ENCODE measurements around the gene CENPB. TPM values are rescaled to one million over a fixed set of nuclear protein-coding genes. Genes with fewer than 3 reads are reported as not detected.
A peak's percentile ranks its signal among the peaks of the same experiment; 100 is the strongest.

The CENPB gene
- total RNA-seq, 1 experiment from 2014 or later = 84.3 TPM

DNA sequence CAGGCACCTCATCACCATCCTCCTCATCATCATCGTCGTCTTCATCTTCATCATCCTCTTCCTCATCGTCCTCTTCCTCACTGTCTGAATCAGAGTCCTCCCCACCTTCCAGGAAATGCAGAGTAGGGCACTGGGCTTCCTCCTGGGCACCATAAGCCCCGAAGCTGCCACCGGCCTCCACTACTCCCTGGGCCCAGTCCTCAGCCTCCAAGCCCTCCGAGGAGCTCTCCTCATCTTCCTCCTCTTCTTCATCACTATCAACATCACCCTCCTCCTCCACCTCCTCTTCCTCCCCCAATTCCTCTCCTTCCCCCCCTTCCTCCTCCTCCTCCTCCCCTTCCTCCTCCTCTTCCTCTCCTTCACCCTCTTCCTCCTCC is 1.7 kb downstream of the CENPB start:
- H3K27me3 Mint-ChIP-seq (ENCODE audit: insufficient read depth, unreplicated experiment) = peaks cover 3% of the 10 kb centered on the region
- Histone ChIP-seq H3K4me3 (ENCODE audit: low read depth, low read length) (no peak overlapping the region; the same call in 1 of the 2 replicates), H3K4me1 (peaks cover 29% of the 10 kb centered on the region), H3K9me3 (no peaks in the 10 kb centered on the region), H3K27me3 (replicated peaks; ENCODE audit: control insufficient read depth, insufficient read depth, low read length) (no peaks in the 10 kb centered on the region), H3K36me3 (ENCODE audit: control insufficient read depth, insufficient read depth, low read length) (no peaks in the 10 kb centered on the region)
- intact Hi-C loops (cut with micrococcal nuclease; ENCODE audit: unreplicated experiment) = loop anchor here (5.0 kb wide), 1 partner anchor 72 kb away; no protein-coding TSS in a partner anchor
- H3K9me3 Mint-ChIP-seq (ENCODE audit: unreplicated experiment) = no peaks in the 10 kb centered on the region
- H3K4me1 Mint-ChIP-seq (ENCODE audit: low read depth, unreplicated experiment) = peaks cover 7% of the 10 kb centered on the region
- no TSS peak for BruUV-seq (replicated peaks)
- no peak overlapping the region for H3K27ac Mint-ChIP-seq (ENCODE audit: unreplicated experiment)
- POLR2A ChIA-PET = interaction anchor here (1.6 kb wide), 1 partner anchor 11 kb away, joined by 5 read pairs; the partner anchor contains the start of gene CDC25B
- no peak for DNase-seq
- peaks cover 14% of the 10 kb centered on the region for H3K36me3 Mint-ChIP-seq (ENCODE audit: insufficient read depth, unreplicated experiment)
- TF ChIP-seq, protein P1, sequence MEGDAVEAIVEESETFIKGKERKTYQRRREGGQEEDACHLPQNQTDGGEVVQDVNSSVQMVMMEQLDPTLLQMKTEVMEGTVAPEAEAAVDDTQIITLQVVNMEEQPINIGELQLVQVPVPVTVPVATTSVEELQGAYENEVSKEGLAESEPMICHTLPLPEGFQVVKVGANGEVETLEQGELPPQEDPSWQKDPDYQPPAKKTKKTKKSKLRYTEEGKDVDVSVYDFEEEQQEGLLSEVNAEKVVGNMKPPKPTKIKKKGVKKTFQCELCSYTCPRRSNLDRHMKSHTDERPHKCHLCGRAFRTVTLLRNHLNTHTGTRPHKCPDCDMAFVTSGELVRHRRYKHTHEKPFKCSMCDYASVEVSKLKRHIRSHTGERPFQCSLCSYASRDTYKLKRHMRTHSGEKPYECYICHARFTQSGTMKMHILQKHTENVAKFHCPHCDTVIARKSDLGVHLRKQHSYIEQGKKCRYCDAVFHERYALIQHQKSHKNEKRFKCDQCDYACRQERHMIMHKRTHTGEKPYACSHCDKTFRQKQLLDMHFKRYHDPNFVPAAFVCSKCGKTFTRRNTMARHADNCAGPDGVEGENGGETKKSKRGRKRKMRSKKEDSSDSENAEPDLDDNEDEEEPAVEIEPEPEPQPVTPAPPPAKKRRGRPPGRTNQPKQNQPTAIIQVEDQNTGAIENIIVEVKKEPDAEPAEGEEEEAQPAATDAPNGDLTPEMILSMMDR (IDR thresholded peaks at IDR 0.05; ENCODE audit: insufficient read depth in 1 of 2, low read depth in 1 of 2, low read length in 1 of 2, severe bottlenecking in 1 of 2, unreplicated experiment in 1 of 2) = no peak
- peak overlapping the region; percentile 30 for H3K4me3 Mint-ChIP-seq (ENCODE audit: unreplicated experiment)
- CTCF ChIA-PET = interaction anchor here (2.5 kb wide), 1 partner anchor 17 kb away, joined by 8 read pairs; the partner anchor contains the start of gene ADISSP

DNA sequence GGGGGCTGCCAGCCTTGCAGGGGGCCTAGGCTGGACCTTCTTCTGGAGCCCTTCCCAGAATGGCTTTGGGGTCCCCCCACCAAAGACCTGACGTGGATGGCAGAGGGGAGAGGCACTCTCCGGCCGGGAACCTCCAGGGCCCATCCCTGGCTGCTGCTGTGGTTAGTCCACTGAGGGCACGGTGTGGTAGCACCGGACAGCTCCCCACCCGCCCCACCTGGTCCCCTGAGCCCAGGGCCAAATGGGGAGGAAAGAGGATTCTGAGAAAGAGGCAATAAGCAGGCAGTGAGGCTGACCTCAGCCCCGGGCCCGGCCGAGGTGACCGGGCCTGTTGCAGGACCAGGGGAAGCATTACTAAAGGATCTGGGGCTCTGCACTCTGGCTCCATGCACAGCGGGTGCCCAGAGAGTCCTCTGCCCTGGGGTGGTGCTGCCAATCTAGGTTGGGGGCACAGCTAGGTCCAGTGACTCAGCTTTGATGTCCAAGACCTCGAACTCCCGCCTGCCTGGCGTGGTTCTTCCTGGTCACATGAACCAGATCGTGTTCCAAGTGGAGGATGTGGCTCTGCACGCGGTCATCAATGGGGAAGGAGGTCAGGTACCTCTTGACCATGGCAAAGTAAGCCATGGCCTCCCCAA is 2.2 kb downstream of the CENPB start:
- H3K27me3 Mint-ChIP-seq (ENCODE audit: insufficient read depth, unreplicated experiment) = peaks cover 6% of the 10 kb centered on the region
- peaks cover 7% of the 10 kb centered on the region for H3K4me1 Mint-ChIP-seq (ENCODE audit: low read depth, unreplicated experiment)
- Histone ChIP-seq H3K36me3 (ENCODE audit: control insufficient read depth, insufficient read depth, low read length) (no peaks in the 10 kb centered on the region), H3K4me3 (ENCODE audit: low read depth, low read length) (no peak overlapping the region), H3K4me1 (peaks cover 29% of the 10 kb centered on the region), H3K9me3 (no peaks in the 10 kb centered on the region), H3K27me3 (replicated peaks; ENCODE audit: control insufficient read depth, insufficient read depth, low read length) (no peaks in the 10 kb centered on the region)
- CTCF ChIA-PET = interaction anchor here (0.6 kb wide), 1 partner anchor 84 kb away, joined by 4 read pairs; no protein-coding TSS in a partner anchor
- BruUV-seq (replicated peaks) = TSS peak; percentile 86
- no peaks in the 10 kb centered on the region for H3K9me3 Mint-ChIP-seq (ENCODE audit: unreplicated experiment)
- DNase-seq = no peak
- peaks cover 14% of the 10 kb centered on the region for H3K36me3 Mint-ChIP-seq (ENCODE audit: insufficient read depth, unreplicated experiment)
- H3K4me3 Mint-ChIP-seq (ENCODE audit: unreplicated experiment) = peak overlapping the region; percentile 30
- H3K27ac Mint-ChIP-seq (ENCODE audit: unreplicated experiment) = no peak overlapping the region
- TF ChIP-seq, protein P1 (IDR thresholded peaks at IDR 0.05; ENCODE audit: insufficient read depth in 1 of 2, low read depth in 1 of 2, low read length in 1 of 2, severe bottlenecking in 1 of 2, unreplicated experiment in 1 of 2) = no peak
- POLR2A ChIA-PET = interaction anchor here (1.6 kb wide), 1 partner anchor 12 kb away, joined by 5 read pairs; the partner anchor contains the start of gene CDC25B
- intact Hi-C loops (cut with micrococcal nuclease; ENCODE audit: unreplicated experiment) = no loop called here

DNA sequence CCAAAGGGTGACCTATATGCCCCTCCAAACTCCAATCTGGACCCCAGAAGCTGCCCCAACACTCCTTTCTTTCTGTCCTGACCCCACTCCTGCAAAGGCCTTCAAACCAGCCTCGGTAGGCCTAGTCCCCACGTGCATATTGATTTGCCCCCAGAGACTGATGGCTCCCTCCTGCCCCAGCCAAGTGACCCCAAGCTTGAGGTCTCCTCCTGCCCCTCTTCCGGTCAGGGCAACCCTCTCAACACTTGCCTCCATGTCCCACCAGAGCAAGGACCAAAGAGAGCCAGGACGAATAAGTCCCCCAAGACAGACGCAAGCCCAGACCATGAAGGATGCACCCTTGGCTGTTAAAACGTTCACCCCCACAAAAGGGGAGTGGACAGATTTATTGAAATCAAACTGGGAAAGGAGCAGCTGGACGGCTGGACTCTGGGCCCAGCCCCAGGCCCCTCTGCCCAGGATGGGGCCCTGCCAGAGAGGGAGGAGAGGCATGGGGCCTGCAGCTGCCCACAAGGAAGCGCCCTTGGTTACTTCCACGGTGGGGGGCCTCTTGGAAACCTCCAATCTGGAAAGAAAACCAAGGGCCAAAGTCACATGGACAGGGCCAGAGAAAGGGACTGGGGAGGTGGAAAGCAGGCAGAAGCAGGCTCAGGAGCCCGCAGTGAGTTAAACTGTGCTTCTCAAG is 2.9 kb downstream of the CENPB start:
- H3K36me3 Mint-ChIP-seq (ENCODE audit: insufficient read depth, unreplicated experiment) = peaks cover 14% of the 10 kb centered on the region
- peaks cover 3% of the 10 kb centered on the region for H3K4me1 Mint-ChIP-seq (ENCODE audit: low read depth, unreplicated experiment)
- Histone ChIP-seq H3K4me1 (peaks cover 29% of the 10 kb centered on the region), H3K4me3 (ENCODE audit: low read depth, low read length) (no peak overlapping the region), H3K27me3 (replicated peaks; ENCODE audit: control insufficient read depth, insufficient read depth, low read length) (no peaks in the 10 kb centered on the region), H3K36me3 (ENCODE audit: control insufficient read depth, insufficient read depth, low read length) (no peaks in the 10 kb centered on the region), H3K9me3 (no peaks in the 10 kb centered on the region)
- no peak overlapping the region for H3K27ac Mint-ChIP-seq (ENCODE audit: unreplicated experiment)
- ChIA-PET CTCF (interaction anchor here (0.6 to 2.6 kb wide), 2 partner anchors 67 to 85 kb away, joined by 4 to 7 read pairs; no protein-coding TSS in a partner anchor), POLR2A (interaction anchor here (0.5 to 0.6 kb wide), 2 partner anchors 189 to 944 kb away, joined by 4 to 6 read pairs; no protein-coding TSS in a partner anchor)
- intact Hi-C loops (cut with micrococcal nuclease; ENCODE audit: unreplicated experiment) = no loop called here
- peak overlapping the region; percentile 31 for H3K4me3 Mint-ChIP-seq (ENCODE audit: unreplicated experiment)
- TF ChIP-seq, protein P1 (IDR thresholded peaks at IDR 0.05; ENCODE audit: insufficient read depth in 1 of 2, low read depth in 1 of 2, low read length in 1 of 2, severe bottlenecking in 1 of 2, unreplicated experiment in 1 of 2) = no peak
- H3K9me3 Mint-ChIP-seq (ENCODE audit: unreplicated experiment) = no peaks in the 10 kb centered on the region
- peaks cover 4% of the 10 kb centered on the region for H3K27me3 Mint-ChIP-seq (ENCODE audit: insufficient read depth, unreplicated experiment)
- DNase-seq = no peak
- no TSS peak for BruUV-seq (replicated peaks)
